GM21619 (cell line): ENCODE data around the gene FAM168B.

ENCODE experiments used
- ATAC-seq: cut with Tn5 transposase; IDR thresholded peaks from one replicate; pipeline ENCODE4 v1.9.1; 2021; ENCODE audit not compliant: unreplicated experiment

FAM168B gene

GRCh38 chr2:131040661-131041401 lies 52.4 kb downstream of the FAM168B start:
- no peak for ATAC-seq

- no peak for ATAC-seq
Measured at GRCh38 chr2:131039908-131040660, 53.2 kb downstream of the FAM168B start.

GRCh38 chr2:131039535-131039907 lies 53.7 kb downstream of the FAM168B start:
- no peak for ATAC-seq

GRCh38 chr2:131039101-131039440 lies 54.2 kb downstream of the FAM168B start:
- no peak for ATAC-seq

GRCh38 chr2:131038258-131039100 lies 54.8 kb downstream of the FAM168B start:
- no peak for ATAC-seq

GRCh38 chr2:131037398-131038257 lies 55.6 kb downstream of the FAM168B start:
- no peak for ATAC-seq

GRCh38 chr2:131036696-131037397 lies 56.4 kb downstream of the FAM168B start:
- ATAC-seq: no peak

GRCh38 chr2:131036269-131036668 lies 57.0 kb downstream of the FAM168B start:
- ATAC-seq: no peak

GRCh38 chr2:131035826-131036231 lies 57.4 kb downstream of the FAM168B start:
- no peak for ATAC-seq

- ATAC-seq: no peak
Measured at GRCh38 chr2:131035112-131035825, 58.0 kb downstream of the FAM168B start.

- no peak for ATAC-seq
Measured at GRCh38 chr2:131034122-131035051, 58.9 kb downstream of the FAM168B start.

- no peak for ATAC-seq
Measured at GRCh38 chr2:131033786-131034121, 59.5 kb downstream of the FAM168B start.

- no peak for ATAC-seq
Measured at GRCh38 chr2:131032393-131032836, 60.8 kb downstream of the FAM168B start.

- ATAC-seq: no peak
Measured at GRCh38 chr2:131031875-131032274, 61.4 kb downstream of the FAM168B start.

GRCh38 chr2:131031431-131031841 lies 61.8 kb downstream of the FAM168B start:
- ATAC-seq: no peak

- no peak for ATAC-seq
Measured at GRCh38 chr2:131030478-131030971, 62.7 kb downstream of the FAM168B start.

- no peak for ATAC-seq
Measured at GRCh38 chr2:131029812-131030211, 63.4 kb downstream of the FAM168B start.
